ENCODE measurements around the gene CCDC18.
"Not testable (repeated sequence)": the region's sequence is repeated elsewhere in the genome, so short reads cannot be mapped to it uniquely, and the experiment has no call there.

The CCDC18 gene, protein sequence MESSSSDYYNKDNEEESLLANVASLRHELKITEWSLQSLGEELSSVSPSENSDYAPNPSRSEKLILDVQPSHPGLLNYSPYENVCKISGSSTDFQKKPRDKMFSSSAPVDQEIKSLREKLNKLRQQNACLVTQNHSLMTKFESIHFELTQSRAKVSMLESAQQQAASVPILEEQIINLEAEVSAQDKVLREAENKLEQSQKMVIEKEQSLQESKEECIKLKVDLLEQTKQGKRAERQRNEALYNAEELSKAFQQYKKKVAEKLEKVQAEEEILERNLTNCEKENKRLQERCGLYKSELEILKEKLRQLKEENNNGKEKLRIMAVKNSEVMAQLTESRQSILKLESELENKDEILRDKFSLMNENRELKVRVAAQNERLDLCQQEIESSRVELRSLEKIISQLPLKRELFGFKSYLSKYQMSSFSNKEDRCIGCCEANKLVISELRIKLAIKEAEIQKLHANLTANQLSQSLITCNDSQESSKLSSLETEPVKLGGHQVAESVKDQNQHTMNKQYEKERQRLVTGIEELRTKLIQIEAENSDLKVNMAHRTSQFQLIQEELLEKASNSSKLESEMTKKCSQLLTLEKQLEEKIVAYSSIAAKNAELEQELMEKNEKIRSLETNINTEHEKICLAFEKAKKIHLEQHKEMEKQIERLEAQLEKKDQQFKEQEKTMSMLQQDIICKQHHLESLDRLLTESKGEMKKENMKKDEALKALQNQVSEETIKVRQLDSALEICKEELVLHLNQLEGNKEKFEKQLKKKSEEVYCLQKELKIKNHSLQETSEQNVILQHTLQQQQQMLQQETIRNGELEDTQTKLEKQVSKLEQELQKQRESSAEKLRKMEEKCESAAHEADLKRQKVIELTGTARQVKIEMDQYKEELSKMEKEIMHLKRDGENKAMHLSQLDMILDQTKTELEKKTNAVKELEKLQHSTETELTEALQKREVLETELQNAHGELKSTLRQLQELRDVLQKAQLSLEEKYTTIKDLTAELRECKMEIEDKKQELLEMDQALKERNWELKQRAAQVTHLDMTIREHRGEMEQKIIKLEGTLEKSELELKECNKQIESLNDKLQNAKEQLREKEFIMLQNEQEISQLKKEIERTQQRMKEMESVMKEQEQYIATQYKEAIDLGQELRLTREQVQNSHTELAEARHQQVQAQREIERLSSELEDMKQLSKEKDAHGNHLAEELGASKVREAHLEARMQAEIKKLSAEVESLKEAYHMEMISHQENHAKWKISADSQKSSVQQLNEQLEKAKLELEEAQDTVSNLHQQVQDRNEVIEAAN (N-terminal part only)

DNA sequence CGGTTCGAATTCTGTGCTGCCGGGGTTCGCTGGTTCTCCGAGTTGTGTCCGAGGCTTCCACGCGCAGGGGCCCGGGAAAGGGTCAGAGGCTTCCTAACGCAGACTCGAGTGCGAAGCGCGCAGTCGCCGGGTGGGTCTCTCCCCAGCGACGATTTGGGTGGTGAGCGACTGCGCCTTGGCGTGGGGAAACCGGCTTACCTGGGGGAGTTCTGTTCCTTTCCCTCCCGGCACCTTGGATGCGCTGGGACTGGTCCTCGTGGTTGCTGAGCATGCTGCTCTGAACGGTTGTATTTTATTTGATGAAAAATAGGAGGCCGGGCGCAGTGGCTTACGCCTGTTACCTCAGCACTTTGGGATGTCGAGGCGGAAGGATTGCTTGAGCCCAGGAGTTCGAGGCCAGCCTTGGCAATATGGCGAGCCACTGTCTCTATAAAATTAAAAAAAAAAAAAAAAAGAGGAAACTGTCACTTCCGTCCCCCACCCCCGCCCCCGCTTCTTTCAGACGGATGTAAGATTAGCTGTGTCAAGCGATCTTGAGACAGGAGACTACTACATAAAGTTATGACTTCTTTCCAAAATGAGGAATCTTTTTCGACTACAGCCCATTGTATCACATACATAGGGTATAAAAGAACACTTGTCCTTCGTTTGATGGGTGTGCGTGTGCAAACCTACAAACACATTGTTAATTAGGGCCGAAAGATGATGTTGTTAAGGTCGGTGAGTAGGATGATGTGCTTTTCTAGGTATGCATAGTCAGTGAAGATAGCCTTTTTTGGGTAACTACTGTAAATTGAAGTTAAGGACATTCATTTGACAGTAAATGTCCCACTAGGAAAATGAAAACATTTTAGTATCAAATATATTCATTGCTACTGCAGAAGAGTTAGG, at the start of gene CCDC18:
TSS of gene CCDC18 (plus strand) at position 2 of the 891 bp plus-strand sequence. CDS start 2,638 bp downstream, outside the sequence.
- no peak for DNase-seq

DNA sequence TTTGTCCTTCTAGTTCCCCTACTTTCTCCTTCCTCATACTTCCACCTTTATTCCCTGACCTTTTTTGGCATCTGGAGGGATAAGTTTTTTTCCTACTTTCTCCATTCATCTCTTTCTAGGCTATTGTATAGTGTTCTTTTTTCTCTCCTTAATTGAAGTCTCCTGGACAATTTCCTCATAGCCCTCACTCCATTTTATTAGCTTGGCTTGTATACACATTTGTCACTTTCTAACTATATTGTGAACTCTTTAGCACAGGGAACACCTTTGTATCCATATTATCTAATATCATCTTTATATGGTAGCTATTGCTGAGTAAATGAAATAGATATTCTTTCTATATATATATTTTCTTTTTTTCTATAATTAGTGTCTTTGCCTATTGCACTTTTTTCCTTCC, 47.9 kb upstream of the CCDC18 start:
- no peak for DNase-seq

DNA sequence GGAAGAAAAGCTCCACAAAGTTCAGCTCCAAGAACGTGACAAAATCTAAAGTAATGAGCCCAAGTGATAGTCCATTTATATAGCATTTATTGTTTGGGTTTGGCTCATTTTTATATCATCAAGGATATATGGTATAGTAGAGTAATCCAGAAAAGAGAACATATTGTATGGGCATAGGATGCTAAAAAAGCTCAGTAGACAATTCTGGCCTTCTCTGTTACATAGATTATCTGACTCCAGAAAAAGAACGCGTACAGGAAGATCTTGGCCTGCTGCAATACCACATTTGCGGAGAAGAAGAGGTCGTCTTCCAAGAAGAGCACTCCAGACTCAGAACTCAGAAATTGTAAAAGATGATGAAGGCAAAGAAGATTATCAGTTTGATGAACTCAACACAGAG, 44.1 kb upstream of the CCDC18 start:
- no peak for DNase-seq

DNA sequence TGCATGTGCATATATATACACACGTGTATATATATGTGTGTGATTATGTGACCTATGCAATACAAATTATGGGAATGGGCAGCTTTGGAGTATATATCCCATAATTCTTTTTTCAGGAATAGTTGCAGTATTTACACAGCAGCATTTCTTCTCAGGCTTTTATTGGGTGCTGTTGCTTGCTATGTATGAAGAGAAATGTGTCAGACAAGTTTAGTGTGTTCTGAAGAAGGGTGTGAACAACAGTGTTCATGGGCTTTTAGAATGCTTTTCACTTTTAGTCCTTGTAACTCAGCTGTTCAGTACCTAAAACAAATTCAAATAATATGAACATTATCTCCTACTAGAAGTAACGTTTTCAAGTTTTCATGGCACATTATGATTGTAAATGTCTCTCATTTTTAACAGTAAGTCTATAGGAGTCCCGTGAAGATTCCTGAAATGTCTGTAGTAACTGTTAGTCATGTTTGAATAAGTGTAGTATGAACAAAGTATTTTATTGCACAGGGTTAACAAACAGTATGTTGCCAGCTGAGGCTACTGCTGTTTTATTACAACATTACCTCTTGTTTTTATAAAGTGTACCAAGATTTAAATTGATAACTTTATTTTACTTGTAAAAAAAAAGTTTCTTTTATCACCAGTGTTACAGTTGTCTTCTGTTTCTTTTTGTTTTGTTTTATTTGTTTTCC, 42.8 kb upstream of the CCDC18 start:
- DNase-seq, result no peak

DNA sequence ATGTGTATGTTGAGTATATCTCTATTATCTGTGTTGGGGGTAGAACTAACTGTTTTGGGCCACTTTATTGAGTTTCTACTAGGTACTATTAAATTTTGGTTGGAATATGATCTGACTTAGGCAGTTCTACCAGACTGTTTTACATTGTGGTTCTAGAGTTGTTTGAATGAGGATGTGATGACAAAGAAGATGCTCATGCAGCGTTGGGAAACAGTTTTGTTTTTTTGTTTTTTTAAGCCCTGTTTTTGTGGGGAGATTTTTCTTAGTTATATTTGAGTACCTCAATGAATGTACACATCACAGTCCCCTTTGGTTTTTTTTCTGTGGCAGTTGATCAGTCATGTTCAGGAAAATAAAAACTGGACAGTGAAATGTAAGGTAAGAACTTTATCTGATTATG, 40.4 kb upstream of the CCDC18 start:
- DNase-seq, result no peak

DNA sequence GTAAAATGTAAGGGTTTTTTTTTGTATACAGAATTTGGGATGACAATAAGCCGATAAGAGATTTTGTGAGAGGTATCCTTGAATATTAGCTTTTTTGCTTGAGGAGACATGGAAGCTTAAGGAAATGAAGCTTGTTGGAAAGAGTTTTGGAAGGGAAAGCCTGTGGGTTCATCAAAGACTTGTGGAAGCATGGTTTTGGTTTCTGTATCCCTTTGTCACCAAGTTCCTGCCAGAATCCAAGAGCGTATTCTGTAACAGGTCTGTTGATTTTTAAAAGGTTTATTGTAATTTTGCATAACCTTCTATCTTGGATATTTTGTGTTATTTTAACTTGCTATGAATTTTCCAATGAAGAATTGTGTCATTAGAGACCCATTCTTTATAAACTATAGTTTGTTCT, 38.4 kb upstream of the CCDC18 start:
- no peak for DNase-seq

DNA sequence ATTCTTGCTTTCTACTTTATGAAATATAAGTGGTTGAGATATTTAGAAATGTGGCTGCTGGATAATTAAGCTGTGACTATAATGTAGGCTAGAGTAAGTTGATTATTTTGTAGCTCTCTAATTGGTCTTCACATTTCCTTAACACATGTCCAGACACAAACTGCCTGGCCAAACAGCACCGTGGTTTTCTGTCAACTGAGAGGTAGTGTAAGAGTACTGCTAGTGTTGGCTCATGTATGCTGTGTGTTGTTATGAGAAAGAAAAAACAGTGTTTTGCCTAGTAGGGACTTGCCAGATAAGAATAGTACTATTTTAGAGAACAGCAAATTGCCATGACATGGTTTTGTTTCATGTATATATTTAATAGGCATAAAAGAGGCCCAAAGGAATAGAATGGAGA, 37.4 kb upstream of the CCDC18 start:
- no peak for DNase-seq

DNA sequence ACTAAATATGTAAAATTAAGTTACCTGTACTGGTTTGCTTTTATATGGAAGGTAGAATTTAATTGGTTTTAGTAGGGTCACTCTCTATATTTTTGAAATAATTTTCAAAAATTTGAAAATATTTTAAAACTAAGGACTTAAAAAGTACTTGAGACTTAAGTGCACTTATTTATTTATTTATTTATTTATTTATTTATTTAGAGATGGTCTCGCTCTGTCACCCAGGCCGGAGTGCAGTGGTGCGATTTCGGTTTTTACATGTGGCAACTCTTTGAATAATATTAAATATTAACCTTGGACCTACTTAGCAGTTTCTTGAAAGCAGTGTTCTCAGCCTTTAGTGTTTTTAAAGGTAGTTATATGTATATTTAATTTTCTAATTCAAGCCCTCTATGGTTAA, 36.8 kb upstream of the CCDC18 start:
- no peak for DNase-seq

DNA sequence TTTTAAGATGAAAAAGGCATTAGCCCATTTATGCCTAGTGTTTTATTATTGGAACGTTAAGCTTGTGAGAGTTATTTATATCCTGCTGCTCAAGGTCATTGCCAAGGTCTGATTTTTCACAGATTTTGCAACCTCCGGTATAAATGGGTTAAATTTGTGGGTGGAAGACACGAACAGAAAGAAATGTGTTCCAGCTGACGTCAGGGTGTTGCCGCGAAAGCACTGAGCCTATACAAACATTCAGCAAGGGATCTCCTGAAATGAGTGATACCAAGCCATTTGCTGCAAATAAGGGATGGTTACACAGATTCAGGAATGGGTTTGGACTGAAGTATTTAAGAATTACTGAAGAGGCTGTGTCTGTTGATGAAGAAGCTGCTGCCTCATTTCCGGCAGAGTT, 32.5 kb upstream of the CCDC18 start:
- DNase-seq, result no peak

DNA sequence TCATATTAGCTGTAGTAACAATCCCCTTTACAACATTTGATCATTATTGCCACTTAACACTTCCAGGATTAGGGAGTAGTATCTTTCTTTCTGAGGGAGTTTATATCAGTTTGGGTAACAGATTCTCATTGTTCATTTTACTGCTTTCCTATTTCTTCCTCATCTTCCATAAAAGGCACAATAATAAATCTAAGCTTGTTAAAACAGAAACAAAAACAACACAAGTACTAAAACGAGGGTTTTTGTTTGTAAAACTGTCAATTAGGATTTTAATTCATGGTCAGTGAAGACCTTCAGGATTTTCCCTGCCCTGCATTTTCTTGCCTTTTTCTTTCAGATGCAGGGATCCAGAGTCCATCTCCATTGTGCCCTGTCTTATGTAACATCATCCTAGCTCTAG, 29.8 kb upstream of the CCDC18 start:
- DNase-seq, result no peak

DNA sequence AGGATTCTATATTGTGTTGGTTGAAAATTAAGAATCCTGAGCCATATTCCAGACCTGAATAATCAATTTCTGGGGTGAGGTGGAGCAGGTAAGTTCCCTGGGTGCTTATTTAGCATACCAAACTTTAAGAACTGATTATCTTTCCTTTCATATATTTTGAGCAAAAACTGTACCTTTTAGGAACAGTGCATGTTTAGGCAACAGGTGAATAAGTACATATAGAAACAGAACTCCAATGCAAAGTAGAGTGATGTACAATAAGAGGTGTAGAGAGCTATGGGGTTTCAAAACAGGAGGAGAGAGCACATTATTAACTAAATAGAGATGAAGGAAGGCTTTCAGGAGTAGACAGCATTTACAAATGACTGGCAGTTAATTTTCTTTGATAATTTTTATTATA, 29.1 kb upstream of the CCDC18 start:
- DNase-seq, result no peak

DNA sequence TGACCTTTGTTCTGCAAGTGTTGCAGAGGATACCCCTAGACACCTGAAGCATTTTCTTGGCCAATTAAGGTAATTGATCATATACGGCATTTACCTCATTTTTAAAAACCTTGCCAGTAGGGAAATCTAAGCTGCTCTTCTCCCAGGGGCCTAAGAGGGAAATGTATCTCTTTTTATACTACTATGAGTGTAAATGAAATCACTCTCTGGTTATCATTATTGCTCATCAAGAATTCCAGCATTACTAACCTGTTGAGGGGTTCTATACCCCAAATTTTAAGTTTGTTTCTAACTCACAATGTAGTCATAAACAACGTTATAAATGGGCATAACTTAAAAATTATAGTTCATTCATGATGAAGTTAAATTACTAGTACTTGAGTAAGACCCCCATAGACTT, 27.7 kb upstream of the CCDC18 start:
- no peak for DNase-seq

DNA sequence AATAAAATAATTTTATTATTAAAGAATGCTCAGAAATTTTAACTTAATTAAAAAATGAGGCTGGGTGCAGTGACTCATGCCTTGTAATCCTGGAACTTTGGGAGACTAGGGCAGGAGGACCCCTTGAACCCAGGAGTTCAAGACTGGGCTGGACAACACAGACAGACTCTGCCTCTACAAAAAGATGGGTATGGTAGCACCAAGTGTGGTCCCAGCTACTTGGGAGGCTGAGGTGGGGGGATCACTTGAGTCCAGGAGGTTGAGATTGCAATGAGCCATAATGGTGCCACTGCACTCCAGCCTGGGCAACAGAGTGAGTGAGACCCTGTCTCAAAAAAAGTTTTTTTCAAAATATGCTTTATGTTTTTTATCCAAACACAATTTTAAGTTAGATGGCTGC, 25.6 kb upstream of the CCDC18 start:
- DNase-seq, result no peak

DNA sequence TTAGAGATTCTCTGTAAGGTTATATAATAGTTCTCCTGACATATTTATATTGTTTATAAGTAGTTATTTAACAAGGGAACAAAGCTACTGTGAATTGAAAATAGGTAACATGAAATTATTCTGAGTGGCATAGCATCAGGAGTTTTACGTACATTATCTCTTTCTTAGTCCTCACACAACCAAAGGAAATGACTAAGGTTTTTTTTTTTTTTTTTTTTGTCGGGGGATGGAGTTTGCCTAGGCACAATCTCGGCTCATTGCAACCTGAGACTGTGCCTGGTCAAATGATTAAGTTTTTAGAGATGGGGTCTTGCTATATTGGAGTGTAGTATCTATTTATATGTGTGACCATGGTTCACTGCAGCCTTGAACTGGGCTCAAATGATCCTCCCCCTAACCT, 25.2 kb upstream of the CCDC18 start:
- DNase-seq, result no peak

DNA sequence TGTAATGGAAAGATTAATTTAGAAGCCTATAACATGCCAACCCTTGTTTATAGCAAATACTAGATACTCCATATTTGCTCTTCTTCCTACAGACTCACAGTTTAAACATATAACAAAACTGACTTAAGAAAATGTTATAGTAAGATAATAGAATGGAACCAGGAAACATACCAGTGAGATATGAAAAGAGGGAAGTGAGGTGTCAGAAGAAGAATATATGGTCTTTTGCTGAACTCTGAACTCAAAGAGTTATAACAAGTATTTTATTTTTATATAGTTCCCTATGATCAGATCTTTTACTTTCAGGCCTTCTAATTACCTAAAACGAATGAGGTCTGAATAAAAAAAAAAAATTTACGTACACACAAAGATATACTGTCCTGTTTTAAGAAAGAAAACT, 21.2 kb upstream of the CCDC18 start:
- no peak for DNase-seq

DNA sequence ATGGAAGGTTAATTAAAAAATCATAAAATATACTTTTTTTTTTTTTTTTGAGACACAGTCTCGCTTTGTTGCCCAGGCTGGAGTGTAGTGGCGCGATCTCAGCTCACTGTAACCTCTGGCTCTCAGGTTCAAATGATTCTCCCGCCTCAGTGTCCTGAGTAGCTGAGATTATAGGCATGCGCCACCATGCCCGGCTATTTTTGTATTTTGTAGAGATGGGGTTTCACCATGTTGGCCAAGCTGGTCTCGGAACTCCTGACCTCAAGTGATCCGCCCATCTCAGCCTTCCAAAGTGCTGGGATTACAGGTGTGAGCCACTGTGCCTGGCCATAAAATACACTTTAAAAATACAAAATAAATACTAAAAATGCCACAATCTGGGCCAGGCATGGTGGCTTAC, 17.2 kb upstream of the CCDC18 start:
- DNase-seq, result not testable (repeated sequence)

DNA sequence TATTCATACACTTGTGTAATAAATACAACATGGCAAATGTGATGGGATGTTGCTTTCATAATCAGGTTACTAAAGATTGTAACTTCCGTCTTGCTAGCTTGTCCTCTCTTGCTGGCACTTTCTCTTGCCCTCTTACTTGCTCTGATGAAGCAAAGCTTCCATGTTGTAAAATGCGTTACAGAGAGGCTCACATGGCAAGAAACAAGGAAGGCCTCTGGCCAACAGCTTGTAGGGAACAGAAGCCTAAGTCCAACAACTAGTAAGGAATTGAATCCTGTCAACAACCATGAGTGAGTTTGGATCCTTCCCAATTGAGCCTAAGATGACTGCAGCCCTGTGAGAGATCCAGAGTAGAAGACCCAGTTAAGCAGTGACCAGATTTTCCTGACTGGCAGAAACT, 15.7 kb upstream of the CCDC18 start:
- DNase-seq, result no peak

DNA sequence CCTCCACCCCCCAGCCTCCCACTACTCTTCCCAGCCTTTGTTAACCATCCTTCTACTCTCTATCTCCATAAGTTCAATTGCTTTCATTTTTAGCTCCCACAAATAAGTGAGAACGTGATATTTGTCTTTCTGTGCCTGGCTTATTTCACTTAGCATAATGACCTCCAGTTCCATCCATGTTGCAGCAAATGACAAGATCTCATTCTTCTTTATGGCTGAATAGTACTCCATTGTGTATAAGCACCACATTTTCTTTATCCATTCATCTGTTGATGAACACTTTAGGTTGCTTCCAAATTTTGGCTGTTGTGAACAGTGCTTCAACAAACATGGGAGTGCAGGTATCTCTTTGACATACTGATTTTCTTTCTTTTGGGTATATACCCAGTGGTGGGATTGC, 14.6 kb upstream of the CCDC18 start:
- not testable (repeated sequence) for DNase-seq

DNA sequence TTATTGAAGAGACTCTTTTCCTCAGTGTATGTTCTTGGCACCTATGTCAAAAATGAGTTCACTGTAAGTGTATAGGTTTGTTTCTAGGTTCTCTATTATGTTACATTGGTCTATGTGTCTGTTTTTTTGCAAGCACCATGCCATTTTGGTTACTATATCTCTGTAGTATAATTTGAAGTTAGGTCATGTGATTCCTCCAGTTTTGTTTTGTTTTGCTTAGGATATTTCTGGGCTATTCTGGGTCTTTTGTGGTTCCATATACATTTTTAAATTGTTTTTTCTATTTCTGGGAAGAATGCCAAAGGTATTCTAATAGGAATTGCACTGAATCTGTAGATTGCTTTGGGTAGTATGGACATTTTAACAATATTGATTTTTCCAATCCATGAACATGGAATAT, 13.5 kb upstream of the CCDC18 start:
- no peak for DNase-seq

DNA sequence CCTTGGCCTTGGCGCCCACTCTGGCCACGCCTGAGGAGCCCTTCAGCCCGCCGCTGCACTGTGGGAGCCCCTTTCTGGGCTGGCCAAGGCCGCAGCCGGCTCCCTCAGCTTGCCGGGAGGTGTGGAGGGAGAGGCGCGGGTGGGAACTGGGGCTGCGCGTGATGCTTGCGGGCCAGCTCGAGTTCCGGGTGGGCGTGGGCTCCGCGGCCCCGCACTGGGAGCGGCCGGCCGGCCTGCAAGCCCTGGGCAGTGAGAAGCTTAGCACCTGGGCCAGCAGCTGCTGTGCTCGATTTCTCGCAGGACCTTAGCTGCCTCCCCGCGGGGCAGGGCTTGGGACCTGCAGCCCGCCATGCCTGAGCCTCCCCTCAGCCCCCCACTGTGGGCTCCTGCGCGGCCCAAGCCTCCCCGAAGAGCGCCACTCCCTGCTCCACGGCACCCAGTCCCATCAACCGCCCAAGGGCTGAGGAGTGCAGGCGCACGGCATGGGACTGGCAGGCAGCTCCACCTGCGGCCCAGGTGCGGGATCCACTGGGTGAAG, 10.3 kb upstream of the CCDC18 start:
- DNase-seq, result not testable (repeated sequence)

DNA sequence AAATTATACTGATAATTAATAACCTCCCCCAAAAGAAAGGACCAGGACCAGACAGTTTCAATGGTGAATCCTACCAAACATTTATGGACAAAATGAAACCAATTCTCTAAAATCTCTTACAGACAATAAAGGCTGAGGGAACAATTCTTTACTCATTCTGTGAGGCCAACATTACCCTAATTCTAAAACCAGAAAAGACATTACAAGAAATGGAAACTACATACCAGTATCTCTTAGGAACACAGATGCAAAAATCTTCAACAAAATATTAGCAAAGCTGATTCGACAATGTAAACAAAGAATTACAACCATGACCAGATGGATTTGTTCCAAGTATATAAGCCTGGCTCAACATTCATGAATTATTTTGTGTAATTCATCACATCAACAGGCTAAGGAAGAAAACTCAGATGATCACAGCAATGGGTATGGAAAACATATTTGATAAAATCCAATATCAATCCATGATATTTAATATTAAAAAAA, 8.9 kb upstream of the CCDC18 start:
- DNase-seq, result no peak
